ENCODE measurements around the gene SDK1.

SDK1 gene

DNA sequence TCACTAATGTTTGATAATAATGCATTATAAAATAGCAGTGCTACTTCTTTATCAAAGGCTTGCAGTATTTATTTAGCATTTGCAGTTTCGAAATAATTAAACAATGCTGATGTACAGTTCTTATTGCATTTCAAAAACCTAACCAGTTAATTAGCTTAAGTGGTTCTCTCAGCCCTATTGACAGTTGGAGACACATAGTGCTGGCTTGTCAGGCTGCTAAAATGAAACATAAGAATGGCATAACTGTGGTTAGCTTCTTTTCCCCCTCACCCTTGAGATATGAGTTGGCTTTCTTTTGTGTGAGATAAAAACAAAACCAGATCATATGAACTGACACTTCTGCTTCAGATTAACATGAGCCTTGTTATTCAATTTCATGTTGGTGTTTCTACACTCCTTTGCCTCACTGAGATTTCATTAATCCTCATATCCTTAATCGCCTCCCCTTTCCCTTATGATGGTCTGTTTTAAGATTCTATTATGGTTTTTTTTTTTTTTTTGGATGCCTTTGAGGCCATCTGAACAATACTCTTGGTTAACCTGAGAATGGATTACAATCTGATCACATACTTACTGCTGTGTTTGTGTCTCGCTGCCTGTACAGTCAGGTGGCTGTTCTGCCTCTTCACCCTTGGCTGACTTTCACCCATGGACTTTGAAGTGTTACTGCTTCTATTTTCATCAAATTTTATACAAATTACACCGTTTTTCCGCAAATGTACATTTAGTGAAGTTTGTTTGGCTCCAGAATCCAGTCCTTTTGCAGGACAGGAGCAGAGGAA is 108.0 kb downstream of the SDK1 start:
- no peak for DNase-seq (ENCODE audit: low read depth in 3 of 3)

- no peak for DNase-seq (ENCODE audit: low read depth in 3 of 3)
Measured at GRCh38 chr7:3412871-3413270, 111.8 kb downstream of the SDK1 start.

GRCh38 chr7:3415861-3416312 is 114.8 kb downstream of the SDK1 start:
- DNase-seq (ENCODE audit: low read depth in 3 of 3) = no peak

DNA sequence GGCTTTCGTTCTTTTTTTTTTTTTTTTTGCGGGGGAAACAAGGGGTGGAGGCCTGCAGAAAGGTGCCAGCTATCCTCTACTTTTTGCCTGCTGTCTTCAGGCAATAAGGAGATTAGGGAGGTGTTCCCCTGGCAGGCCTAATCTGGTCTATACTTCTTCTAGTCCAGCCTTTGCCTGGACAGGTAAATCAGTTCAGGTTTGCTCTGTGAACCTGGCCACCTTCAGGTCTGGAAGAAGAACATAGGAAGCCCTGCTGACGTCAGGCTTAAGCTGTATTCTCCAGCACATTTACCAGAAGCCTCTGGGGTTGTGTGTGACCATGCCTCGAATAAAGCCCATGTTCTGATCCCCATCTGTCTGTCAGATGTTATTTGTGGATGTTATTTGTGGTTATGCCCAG is 115.4 kb downstream of the SDK1 start:
- no peak for DNase-seq (ENCODE audit: low read depth in 3 of 3)

- DNase-seq (ENCODE audit: low read depth in 3 of 3) = no peak
Measured at GRCh38 chr7:3425087-3425486, 124.0 kb downstream of the SDK1 start.

DNA sequence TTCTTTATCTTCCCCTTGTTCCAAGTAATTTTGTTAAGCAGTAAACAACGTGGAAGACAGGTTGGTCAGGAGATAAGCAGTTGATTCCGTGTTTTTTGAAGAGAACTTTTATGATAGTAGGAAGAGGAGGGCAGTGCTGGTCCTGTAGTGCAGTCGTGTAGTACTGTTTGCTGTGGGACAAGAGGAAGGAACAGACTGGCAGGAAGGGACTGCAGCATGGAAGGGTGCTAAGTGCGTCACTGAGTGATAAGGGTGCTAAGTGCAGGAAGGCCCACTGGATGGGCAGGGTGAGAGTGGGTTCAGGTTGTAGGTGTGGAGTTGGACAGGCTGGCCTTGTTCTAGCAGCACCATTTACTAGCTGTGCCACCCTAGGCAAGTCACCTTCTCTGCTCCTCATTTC is 125.0 kb downstream of the SDK1 start:
- DNase-seq (ENCODE audit: low read depth in 3 of 3) = no peak

- DNase-seq (ENCODE audit: low read depth in 3 of 3) = no peak
Measured at GRCh38 chr7:3427957-3428356, 126.9 kb downstream of the SDK1 start.

- no peak for DNase-seq (ENCODE audit: low read depth in 3 of 3)
Measured at GRCh38 chr7:3429981-3430380, 128.9 kb downstream of the SDK1 start.

- DNase-seq (ENCODE audit: low read depth in 3 of 3) = no peak
Measured at GRCh38 chr7:3430588-3430987, 129.5 kb downstream of the SDK1 start.

DNA sequence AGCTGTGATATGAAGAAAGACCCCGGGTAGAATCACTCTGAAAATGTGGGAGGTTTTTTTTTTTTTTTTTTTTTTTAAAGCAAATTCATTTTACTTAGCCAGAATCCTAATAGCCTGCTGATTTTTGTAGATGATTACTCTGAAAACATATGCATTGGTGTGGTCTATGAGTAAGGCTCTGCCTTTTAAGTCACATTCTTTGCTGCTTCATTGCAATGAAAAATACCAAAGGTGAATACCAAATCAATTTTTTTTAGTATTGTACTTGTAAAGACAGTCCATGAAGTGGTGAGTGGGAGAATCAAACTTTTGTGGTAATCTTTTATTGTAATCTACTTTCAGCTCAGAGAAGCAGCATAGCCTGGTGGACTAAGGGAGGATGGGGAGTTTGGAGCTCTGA is 130.3 kb downstream of the SDK1 start:
- no peak for DNase-seq (ENCODE audit: low read depth in 3 of 3)

- DNase-seq (ENCODE audit: low read depth in 3 of 3) = no peak
Measured at GRCh38 chr7:3432911-3433310, 131.9 kb downstream of the SDK1 start.

- no peak for DNase-seq (ENCODE audit: low read depth in 3 of 3)
Measured at GRCh38 chr7:3434611-3435010, 133.6 kb downstream of the SDK1 start.

DNA sequence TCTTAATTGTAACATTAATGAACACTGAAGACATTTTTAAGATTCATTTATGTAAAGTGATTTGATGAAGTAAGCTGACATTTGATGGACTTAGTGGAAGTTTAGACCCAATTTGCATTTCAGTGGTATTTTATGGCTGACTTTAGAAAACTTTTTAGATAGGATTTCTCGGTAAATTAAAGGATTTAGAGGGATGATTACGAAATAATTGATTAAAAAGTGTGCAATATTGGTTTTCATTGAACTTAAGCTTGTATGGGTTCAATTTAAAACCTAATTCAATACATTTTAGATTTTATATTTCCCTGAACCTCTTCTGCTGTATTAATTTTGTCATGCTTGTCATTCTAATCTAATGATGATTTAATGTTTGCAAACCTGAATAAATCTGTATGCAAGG is 135.1 kb downstream of the SDK1 start:
- no peak for DNase-seq (ENCODE audit: low read depth in 3 of 3)

- no peak for DNase-seq (ENCODE audit: low read depth in 3 of 3)
Measured at GRCh38 chr7:3436746-3437145, 135.7 kb downstream of the SDK1 start.

- DNase-seq (ENCODE audit: low read depth in 3 of 3) = no peak
Measured at GRCh38 chr7:3437467-3437866, 136.4 kb downstream of the SDK1 start.

- no peak for DNase-seq (ENCODE audit: low read depth in 3 of 3)
Measured at GRCh38 chr7:3438352-3438751, 137.3 kb downstream of the SDK1 start.

DNA sequence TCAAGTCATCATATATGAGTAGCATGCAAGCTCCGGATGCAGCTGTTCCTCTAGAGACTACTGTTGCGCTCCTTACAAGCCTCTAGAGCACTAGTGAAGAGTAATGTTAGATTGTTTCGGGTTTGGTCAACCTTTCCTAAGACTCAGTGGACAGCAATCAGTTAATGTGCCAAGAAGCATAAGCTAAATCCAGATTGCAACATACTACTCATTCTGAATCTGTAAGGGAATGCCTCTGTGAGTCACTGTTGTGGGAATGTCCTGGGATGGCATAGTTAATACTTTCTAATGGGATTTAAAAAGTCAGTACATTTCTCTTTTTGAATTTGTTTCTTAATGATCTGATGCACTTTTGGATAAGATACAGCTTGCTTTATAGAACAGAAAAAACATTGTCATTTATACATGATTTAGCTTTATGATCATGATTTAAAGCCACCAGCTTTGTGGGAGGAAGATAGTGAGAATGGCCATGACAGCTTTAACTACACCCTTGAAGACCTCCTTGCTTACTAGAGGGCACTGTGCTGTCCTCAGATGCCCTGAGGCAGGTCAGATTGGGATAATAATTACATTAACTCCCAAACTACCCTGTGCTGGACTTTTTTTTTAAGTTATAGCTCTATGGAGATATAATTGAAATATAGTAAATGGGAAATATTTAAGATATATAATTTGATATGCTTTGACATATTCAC is 138.4 kb downstream of the SDK1 start:
- no peak for DNase-seq (ENCODE audit: low read depth in 3 of 3)

- no peak for DNase-seq (ENCODE audit: low read depth in 3 of 3)
Measured at GRCh38 chr7:3440509-3440908, 139.5 kb downstream of the SDK1 start.

DNA sequence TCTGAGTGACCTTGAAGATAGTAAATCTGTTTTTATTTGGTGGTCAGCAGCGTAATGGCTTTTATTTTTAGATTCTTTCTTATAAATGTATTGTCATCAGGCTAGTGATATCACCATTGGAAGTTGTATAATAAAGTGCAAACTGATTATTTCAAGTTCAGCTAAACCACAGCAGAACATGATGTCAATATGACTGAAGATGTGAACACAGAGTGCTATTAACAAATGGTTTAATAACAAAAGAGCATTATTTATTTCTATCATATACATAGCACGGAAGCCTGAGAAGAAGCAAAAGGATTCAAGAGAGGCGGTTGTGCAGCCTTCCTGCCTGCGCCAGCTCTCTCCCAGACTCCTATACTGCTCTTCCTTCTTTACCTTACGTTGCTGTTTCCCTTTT is 142.7 kb downstream of the SDK1 start:
- DNase-seq (ENCODE audit: low read depth in 3 of 3) = no peak

DNA sequence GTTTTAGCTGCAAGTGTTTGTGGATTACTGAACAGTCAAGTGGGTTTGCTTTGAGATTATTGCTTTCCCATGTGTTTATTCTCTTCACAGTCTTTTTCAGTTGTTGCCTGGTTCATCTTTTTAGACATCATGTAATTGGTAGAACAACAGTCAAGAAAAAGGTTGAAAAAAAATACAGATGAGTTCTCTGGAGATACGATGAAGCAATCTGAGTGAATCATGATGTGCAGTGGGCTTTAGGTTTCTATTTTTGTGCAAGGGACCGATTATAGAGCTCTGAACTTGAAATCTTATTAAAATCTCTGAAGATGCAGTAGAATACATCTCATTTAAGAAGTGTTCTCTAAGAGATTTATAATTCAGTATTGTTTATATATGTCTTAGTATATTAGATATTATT is 145.7 kb downstream of the SDK1 start:
- no peak for DNase-seq (ENCODE audit: low read depth in 3 of 3)

DNA sequence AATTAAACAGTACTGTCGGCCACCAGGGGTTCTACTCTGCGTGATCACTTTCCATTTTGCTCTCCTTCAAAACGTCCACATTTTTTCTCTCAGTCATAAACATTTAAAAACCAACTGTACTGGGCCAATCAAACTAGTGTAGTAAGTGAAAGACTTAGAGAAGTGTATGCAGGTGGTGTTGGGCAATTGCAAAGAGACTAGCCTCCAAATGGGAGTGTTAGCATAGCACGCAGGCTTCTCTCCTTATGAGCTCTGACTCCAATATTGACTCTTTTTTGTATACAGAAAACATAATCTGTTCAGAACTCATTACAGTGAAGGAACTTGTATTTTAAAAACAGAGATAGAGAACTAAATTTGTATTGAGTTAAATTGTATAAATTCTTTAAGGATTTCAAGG is 150.6 kb downstream of the SDK1 start:
- no peak for DNase-seq (ENCODE audit: low read depth in 3 of 3)

GRCh38 chr7:3453398-3453797 is 152.3 kb downstream of the SDK1 start:
- no peak for DNase-seq (ENCODE audit: low read depth in 3 of 3)

DNA sequence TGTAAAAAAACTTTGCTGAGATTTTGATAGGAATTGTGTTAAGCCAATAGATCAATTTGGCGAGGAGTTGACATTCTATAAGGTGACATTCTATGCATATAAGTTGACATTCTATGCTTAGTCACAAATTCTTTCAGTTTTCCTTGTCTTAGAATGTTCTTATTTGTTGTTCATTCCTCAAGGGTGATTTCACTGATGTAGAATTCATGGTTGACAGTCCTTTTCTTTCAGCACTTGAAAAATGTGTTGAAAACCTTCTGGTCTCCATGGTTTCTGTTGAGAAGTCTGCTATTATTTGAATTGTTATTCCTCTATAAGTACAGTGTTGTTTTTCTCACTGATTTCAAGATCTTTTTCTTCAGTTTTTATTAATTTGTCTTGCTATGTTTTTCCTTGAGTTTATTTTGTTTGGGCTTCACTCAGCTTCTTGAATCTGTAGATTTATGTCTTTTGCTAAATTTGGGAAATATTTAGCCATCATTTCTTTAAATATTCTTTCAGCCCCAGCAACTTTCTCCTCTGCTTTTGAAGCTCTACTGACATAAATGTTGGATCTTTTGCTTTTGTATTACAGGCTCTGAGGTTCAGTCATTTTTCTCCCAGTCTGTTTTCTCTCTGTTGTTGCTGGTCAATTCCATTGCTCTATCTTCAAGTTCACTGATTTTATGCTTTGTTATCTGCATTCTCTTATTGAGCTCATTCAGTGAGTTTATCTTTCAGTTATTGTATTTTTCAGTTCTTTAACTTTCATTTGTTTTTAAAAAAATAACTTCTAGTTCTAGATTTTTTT is 154.9 kb downstream of the SDK1 start:
- DNase-seq (ENCODE audit: low read depth in 3 of 3) = no peak
